Astrocyte of the spinal cord (primary cell): Measurements from ENCODE around the gene CCNA2.
A peak's percentile ranks its signal among the peaks of the same experiment; 100 is the strongest.

Experiments
- DNase-seq: peaks from one replicate; pipeline ENCODE4 v3.0.0; 2011; ENCODE audit warnings: low read depth, low spot score
- H3K4me3 ChIP-seq: 2 replicates; pipeline ENCODE4 v1.5.1; 2011; ENCODE audit warnings: low read depth, mild to moderate bottlenecking, low read length, moderate library complexity
- in situ Hi-C: cut with HindIII; loops from 2 replicates; pipeline ENCODE4 v1.10.0; 2017; ENCODE audit warnings: low sequenced_read_pairs
- TF ChIP-seq, protein P1 (sequence below): IDR thresholded peaks from 2 replicates; pipeline ENCODE4 v1.5.1; 2012; ENCODE audit warnings: low read depth, mild to moderate bottlenecking, low read length, inconsistent platforms

CCNA2 gene

DNA sequence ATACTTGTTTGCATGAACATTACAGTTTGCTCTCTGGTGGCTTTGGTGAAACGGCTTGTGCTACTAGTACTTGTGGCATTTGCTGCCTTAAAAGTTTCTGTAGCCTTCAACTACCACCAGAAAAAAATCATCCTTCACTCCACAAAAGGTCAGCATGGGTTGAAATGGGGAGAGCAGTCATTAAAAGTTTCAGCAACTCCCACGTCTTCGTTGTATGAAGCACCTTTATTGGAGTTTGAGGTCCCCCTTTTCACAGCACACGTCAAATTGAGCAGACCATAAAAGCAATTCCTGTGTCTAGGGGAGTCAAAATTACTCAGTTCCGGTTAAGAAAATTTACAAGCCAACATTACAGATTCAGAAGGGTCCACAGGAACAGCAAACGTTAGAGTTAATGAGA, 23.0 kb upstream of the CCNA2 start:
- H3K4me3 ChIP-seq = no peak overlapping the region
- in situ Hi-C loops = no loop called here
- no peak for DNase-seq
- TF ChIP-seq, protein P1, sequence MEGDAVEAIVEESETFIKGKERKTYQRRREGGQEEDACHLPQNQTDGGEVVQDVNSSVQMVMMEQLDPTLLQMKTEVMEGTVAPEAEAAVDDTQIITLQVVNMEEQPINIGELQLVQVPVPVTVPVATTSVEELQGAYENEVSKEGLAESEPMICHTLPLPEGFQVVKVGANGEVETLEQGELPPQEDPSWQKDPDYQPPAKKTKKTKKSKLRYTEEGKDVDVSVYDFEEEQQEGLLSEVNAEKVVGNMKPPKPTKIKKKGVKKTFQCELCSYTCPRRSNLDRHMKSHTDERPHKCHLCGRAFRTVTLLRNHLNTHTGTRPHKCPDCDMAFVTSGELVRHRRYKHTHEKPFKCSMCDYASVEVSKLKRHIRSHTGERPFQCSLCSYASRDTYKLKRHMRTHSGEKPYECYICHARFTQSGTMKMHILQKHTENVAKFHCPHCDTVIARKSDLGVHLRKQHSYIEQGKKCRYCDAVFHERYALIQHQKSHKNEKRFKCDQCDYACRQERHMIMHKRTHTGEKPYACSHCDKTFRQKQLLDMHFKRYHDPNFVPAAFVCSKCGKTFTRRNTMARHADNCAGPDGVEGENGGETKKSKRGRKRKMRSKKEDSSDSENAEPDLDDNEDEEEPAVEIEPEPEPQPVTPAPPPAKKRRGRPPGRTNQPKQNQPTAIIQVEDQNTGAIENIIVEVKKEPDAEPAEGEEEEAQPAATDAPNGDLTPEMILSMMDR = no peak

DNA sequence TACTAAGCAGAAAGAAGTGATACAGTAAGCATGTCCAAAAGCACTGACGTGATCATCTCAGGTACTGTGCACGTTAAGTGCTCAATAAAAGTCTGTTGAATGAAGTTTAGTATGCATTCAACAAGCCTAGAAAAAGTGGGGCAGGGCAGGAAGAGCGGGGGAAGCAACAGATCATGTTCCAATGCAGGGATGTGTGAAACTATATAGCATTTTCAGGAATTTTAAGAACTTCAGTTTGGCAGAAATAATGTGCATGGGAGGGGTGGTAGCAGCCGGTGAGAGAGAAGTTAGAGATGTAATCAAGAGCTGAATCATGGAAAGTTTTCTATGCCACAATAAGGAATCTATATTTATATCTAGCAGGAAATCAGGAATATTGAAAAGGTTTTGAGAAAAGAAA, 19.2 kb upstream of the CCNA2 start:
- no peak overlapping the region for H3K4me3 ChIP-seq
- no peak for DNase-seq
- in situ Hi-C loops = no loop called here
- TF ChIP-seq, protein P1 = no peak

DNA sequence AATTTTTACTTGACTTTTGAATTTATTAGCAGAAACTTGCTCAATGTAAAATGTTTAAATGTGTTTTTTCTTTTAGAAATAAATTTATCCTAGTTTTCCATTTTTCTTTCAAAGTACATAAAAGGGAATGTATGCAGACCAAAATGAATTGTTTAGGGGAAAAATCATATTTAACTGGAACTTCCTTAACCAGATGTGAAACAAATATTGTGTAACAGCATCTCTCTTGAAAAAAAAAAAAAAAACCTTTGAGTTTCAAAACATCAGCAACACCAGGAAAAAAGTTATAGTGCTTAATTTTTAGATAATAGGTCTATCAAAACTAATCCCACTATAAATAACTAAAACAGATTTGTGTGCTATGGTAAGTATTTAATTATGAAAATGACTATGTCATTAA, 14.5 kb upstream of the CCNA2 start:
- TF ChIP-seq, protein P1 = no peak
- no peak overlapping the region for H3K4me3 ChIP-seq
- in situ Hi-C loops = no loop called here
- DNase-seq = no peak

DNA sequence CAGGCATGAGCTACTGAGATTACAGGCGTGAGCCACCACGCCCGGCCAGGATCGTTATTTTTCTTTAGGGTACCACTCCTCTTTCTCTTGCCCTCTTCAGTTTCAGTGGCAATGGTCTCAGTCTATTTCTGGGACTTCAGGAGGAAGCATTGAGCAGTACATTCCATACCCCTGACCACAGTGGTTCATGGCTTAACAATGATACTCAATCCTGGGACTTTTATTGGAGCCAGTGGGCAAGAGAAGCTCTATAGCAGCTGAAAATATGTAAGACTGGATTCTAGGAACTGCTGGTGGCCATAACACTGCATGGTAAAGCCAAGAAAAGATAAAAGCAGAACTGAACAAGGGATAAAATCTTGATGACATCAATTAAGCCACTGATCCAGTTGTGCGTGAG, 5.8 kb upstream of the CCNA2 start:
- no peak for DNase-seq
- no peak overlapping the region for H3K4me3 ChIP-seq
- TF ChIP-seq, protein P1 = no peak
- in situ Hi-C loops = no loop called here

DNA sequence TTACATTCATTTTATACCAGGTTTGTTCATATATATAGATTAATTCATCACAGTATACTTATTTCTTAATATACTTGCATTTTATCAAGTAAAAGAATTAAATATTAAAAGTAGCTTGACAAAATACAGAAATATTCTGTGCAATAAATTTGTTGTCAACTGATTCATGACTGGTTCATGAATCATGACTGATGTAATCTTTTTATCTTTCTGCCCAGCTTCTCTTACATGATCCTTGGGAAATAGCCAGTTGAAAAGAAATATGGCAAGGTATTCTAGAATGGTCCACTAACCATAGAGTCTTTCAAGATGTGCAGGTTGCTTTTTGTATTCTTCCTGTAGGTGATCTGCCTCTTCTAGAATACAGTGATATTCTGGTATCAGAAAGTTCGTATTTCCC, 4.2 kb upstream of the CCNA2 start:
- peak; percentile 4 for DNase-seq
- TF ChIP-seq, protein P1 = no peak
- in situ Hi-C loops = no loop called here
- H3K4me3 ChIP-seq = no peak overlapping the region

DNA sequence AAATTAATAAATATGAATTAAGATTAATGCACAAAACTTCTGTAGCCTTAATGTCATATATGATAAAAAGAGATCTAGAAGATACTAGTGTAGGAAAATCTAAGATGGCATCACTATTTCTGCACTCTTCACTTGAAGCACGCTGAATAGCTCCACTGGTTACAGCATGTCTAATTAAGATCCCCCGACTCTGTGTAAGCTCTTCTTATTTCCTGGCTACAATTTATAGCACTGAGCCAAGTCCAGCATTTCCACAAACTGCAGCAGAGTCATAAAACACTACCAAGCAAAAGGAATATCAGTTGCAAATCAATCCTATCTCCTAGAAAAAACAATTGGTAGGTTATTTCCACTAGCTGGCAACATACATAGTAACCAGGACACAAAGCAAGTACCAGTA, 1.3 kb upstream of the CCNA2 start:
- DNase-seq = no peak
- in situ Hi-C loops = no loop called here
- no peak overlapping the region for H3K4me3 ChIP-seq
- TF ChIP-seq, protein P1 = no peak

DNA sequence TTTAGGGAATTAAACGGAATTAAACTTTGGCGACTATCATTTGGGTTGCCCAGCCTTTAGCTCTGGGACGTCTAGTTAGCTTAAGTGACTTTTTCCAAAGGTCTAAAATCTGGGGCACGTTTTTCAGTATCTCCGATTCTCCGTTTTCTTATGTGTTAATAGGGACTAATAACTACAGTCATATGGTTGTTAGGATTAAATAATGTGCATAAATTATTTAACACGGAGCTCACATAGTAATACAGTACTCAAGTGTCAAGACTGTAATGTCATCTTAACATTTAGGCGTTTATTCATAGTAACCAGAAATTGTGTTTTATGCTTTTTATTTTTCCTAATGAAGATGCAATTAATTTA, 466 bp upstream of the CCNA2 start:
- in situ Hi-C loops = no loop called here
- DNase-seq = no peak
- TF ChIP-seq, protein P1 = no peak
- H3K4me3 ChIP-seq = peak overlapping the region; percentile 88
